HUES64 (cell line): ENCODE measurements around the gene ZNF697.
"Not testable (repeated sequence)": the region's sequence is repeated elsewhere in the genome, so short reads cannot be mapped to it uniquely, and the experiment has no call there.

Experiments used
- H3K27ac ChIP-seq: 2 replicates; pipeline ENCODE4 v1.7.0; 2013; ENCODE audit warnings: low read depth, low read length, inconsistent platforms
- H3K27me3 ChIP-seq: 2 replicates; pipeline ENCODE4 v1.6.1; 2013; ENCODE audit warnings: mild to moderate bottlenecking, low read length; ENCODE audit not compliant: insufficient read depth
- H3K36me3 ChIP-seq: 2 replicates; pipeline ENCODE4 v1.6.1; 2013; ENCODE audit warnings: mild to moderate bottlenecking, low read length; ENCODE audit not compliant: insufficient read depth
- H3K4me1 ChIP-seq: 2 replicates; pipeline ENCODE4 v1.6.1; 2013; ENCODE audit warnings: mild to moderate bottlenecking, low read length, moderate library complexity; ENCODE audit not compliant: insufficient read depth
- H3K4me3 ChIP-seq: 2 replicates; pipeline ENCODE4 v1.5.1; 2013; ENCODE audit warnings: mild to moderate bottlenecking, low read length, moderate library complexity
- H3K9ac ChIP-seq: 2 replicates; pipeline ENCODE4 v1.6.1; 2013; ENCODE audit warnings: mild to moderate bottlenecking, low read depth, low read length
- H3K9me3 ChIP-seq: 2 replicates; pipeline ENCODE4 v1.6.1; 2013; ENCODE audit warnings: low read depth, low read length; ENCODE audit not compliant: insufficient read depth
- WGBS: fragments of 150-250, 120-280 bp; methylation state at CpG from one replicate; pipeline ENCODE4 v1.1.7; 2013; ENCODE audit warnings: missing lambda C conversion rate; 5-methylcytosine and 5-hydroxymethylcytosine counted together

The ZNF697 gene

GRCh38 chr1:119626841-119627240 lies 21.2 kb downstream of the ZNF697 start:
- WGBS = 89% methylated on average over 3 of the region's 3 CpGs

GRCh38 chr1:119626011-119626545 lies 22.0 kb downstream of the ZNF697 start:
- H3K4me1 ChIP-seq = peaks cover 4% of the 10 kb centered on the region; the same call in 1 of the 2 replicates
- peaks cover 42% of the 10 kb centered on the region for H3K36me3 ChIP-seq
- H3K27me3 ChIP-seq = no peaks in the 10 kb centered on the region
- no peaks in the 10 kb centered on the region for H3K9me3 ChIP-seq
- no peak overlapping the region for H3K9ac ChIP-seq
- no peak overlapping the region for H3K27ac ChIP-seq
- no peak overlapping the region for H3K4me3 ChIP-seq
- 100% methylated on average over 3 of the region's 3 CpGs for WGBS

More at GRCh38 chr1:119626841-119627240, 21.2 kb downstream of the ZNF697 start:
- Histone ChIP-seq H3K4me1 (peaks cover 6% of the 10 kb centered on the region; the same call in 1 of the 2 replicates), H3K9me3 (no peaks in the 10 kb centered on the region), H3K36me3 (peaks cover 42% of the 10 kb centered on the region), H3K27ac (no peak overlapping the region), H3K4me3 (no peak overlapping the region), H3K9ac (no peak overlapping the region), H3K27me3 (no peaks in the 10 kb centered on the region)

DNA sequence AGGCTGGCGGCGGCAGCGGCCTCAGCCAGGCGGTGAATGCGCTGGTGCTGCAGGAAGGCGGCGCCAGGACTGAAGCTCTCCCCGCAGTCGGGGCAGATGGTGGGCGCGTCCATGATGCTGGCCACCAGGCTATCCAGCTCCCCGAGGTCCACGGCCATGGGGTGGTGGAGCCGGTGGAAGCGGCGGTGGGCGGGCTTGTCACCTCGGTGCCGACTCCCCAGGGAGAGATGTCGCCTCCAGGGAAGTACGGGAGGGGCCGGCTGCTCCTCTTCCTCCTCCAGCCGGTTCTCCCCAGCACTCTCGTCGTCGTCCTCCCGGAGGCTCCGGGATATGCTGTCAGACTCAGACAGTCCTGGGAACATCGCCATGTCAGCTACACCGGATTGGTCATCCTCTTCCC lies 24.4 kb downstream of the ZNF697 start:
- H3K4me3 ChIP-seq = no peak overlapping the region
- no peaks in the 10 kb centered on the region for H3K9me3 ChIP-seq
- peaks cover 3% of the 10 kb centered on the region; the same call in 1 of the 2 replicates for H3K4me1 ChIP-seq
- WGBS = 92% methylated on average over 30 of the region's 30 CpGs
- H3K27me3 ChIP-seq = no peaks in the 10 kb centered on the region
- H3K36me3 ChIP-seq = peaks cover 45% of the 10 kb centered on the region
- no peak overlapping the region for H3K9ac ChIP-seq
- H3K27ac ChIP-seq = no peak overlapping the region

DNA sequence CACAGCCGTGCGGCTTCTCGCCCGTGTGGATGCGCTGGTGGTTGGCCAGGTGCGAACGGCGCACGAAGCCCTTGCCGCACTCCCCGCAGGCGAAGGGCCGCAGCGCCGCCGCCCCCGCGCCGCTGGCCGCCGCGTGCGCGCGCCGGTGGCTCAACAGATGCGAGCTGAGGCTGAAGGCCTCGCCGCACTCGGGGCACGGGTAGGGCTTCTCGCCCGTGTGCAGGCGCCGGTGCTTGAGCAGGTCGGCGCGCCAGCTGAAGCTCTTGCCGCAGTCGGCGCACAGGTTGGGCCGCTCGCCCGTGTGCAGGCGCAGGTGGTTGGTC lies 24.9 kb downstream of the ZNF697 start:
- WGBS = 96% methylated on average over 45 of the region's 45 CpGs
- Histone ChIP-seq H3K4me1 (peaks cover 3% of the 10 kb centered on the region; the same call in 1 of the 2 replicates), H3K27me3 (no peaks in the 10 kb centered on the region), H3K36me3 (peaks cover 45% of the 10 kb centered on the region), H3K27ac (no peak overlapping the region), H3K4me3 (no peak overlapping the region), H3K9ac (no peak overlapping the region), H3K9me3 (no peaks in the 10 kb centered on the region)

GRCh38 chr1:119622311-119623192 lies 25.5 kb downstream of the ZNF697 start:
- Histone ChIP-seq H3K36me3 (peaks cover 45% of the 10 kb centered on the region), H3K9ac (no peak overlapping the region), H3K4me3 (no peak overlapping the region), H3K27me3 (no peaks in the 10 kb centered on the region), H3K4me1 (peaks cover 3% of the 10 kb centered on the region; the same call in 1 of the 2 replicates), H3K9me3 (no peaks in the 10 kb centered on the region), H3K27ac (no peak overlapping the region)
- 95% methylated on average over 67 of the region's 67 CpGs for WGBS

DNA sequence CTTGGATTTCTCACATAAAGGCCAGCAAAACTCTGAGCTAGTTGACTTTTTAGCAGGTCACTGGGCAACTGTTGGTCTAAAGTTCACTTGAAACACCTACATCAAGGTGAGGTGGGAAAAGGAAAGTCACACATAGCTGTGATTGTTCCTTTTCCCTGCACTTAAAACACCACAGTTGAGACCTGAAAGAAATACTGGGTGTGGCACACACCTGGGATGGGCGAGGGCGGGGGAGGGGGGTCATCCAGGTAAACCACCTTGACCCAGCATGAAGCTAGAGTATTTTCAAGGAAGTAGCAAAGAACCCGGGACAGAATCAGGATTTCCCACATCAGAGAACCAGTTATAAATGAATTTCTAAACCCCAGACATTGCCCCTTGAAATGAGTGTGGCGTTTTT lies 26.4 kb downstream of the ZNF697 start:
- Histone ChIP-seq H3K27me3 (no peaks in the 10 kb centered on the region), H3K36me3 (peaks cover 43% of the 10 kb centered on the region), H3K4me1 (peaks cover 3% of the 10 kb centered on the region; the same call in 1 of the 2 replicates), H3K4me3 (no peak overlapping the region), H3K27ac (no peak overlapping the region), H3K9me3 (no peaks in the 10 kb centered on the region), H3K9ac (no peak overlapping the region)
- 95% methylated on average over 4 of the region's 4 CpGs for WGBS

DNA sequence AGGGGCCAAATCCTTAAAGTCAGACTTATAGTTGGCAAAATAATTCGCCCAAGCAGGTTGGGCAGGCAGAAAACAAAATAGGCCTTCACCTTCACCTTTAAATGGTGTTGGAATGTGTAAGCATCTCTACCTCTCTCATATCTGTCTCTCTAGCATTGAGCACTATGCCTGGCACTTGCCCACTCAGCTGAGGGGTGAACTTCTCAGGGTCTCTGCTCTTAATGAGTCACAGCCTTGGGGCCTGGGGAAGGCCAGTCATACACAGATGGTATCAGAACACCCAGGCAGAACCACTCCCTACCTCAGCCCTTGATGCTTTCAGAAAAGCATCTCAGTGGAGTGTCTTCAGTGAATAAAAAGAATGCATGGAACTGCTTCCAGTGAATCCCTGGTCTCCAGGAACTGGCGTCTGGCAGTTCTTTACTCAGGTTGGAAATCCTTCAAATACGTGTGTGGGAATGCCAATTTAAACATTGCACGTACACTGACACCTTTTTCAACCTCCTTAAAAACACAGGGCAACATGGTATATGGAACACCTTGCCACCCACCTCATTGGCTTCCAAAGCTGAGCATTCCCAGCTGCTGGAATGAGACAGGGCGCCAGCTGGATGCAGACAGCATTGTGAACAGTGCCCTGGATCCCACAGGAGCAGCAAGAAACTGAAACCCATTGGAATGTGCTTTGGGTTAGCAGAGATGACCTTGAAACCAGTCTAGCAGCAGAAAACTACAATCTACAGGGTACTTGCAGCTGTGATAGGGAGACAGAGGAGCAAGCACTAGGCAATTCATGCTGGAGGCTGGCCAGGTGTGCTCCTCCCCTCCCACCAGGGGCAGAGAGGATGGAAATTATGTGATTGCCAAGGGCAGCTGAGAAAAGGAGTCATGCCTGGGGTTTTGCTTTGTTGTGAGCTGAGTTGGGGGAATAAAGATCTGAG lies 30.0 kb downstream of the ZNF697 start:
- Histone ChIP-seq H3K36me3 (peaks cover 13% of the 10 kb centered on the region), H3K4me1 (peaks cover 3% of the 10 kb centered on the region; the same call in 1 of the 2 replicates), H3K9ac (no peak overlapping the region), H3K4me3 (no peak overlapping the region), H3K9me3 (no peaks in the 10 kb centered on the region), H3K27ac (no peak overlapping the region), H3K27me3 (no peaks in the 10 kb centered on the region)
- 95% methylated on average over 5 of the region's 5 CpGs for WGBS

DNA sequence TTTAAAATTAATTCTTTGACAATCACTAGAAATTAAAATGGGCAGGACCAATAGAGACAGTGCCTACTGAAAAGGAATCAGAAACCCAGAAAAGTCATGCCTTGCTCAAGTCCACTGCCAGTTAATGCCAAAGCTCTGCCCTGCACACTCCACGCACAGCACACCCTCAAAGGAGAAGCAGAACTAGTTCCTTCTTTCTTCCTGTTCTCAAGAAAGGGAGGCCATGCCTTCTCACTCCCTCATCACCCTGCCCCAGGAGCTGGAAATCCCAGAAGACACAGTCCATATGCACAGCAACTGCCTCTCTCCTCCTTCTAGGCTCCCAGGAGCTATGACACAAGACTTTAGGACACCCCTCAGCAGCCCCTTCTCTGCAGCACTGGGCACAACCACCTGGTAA lies 31.3 kb downstream of the ZNF697 start:
- not testable (repeated sequence) for H3K27me3 ChIP-seq, H3K36me3 ChIP-seq, H3K9me3 ChIP-seq, H3K4me3 ChIP-seq, H3K27ac ChIP-seq, H3K4me1 ChIP-seq, H3K9ac ChIP-seq
- no CpG with 5 or more reads among the region's 1 CpG for WGBS

DNA sequence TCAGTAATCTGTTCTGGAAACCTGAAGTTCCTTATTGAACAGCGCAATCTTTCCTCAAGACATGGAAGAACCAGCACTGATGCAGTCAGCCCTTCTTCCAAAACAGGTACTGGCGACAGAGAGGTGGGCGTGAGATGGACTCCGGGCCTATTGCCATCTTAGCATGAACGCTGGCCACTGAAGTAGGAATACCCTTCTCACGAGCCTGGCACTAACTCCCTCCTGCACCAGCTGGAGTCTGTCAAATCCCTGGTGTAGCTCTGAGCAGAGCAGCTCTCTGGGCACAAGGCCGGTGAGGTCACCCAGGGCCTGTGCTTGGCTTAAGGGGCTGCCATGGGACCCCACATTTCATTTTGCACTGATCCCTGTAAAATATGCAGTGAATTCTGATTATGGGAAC lies 33.0 kb downstream of the ZNF697 start:
- H3K9me3 ChIP-seq, H3K27me3 ChIP-seq, H3K4me3 ChIP-seq, H3K36me3 ChIP-seq, H3K27ac ChIP-seq, H3K4me1 ChIP-seq, H3K9ac ChIP-seq: not testable (repeated sequence)
- WGBS = 78% methylated on average over 7 of the region's 7 CpGs

- no peak overlapping the region for H3K9ac ChIP-seq
- H3K4me1 ChIP-seq = no peaks in the 10 kb centered on the region
- WGBS = 58% methylated on average over 8 of the region's 9 CpGs
- H3K36me3 ChIP-seq = no peaks in the 10 kb centered on the region
- H3K27ac ChIP-seq = no peak overlapping the region
- H3K9me3 ChIP-seq = no peaks in the 10 kb centered on the region
- H3K27me3 ChIP-seq = no peaks in the 10 kb centered on the region
- H3K4me3 ChIP-seq = no peak overlapping the region
Measured at GRCh38 chr1:119613769-119614720, 34.0 kb downstream of the ZNF697 start.
